HG03378 (cell line): ENCODE measurements around the gene LCT.
"Not testable (repeated sequence)": the region's sequence is repeated elsewhere in the genome, so short reads cannot be mapped to it uniquely, and the experiment has no call there.

ENCODE experiments used
- ATAC-seq: cut with Tn5 transposase; IDR thresholded peaks from one replicate; pipeline ENCODE4 v1.9.1; 2021; ENCODE audit warnings: mild to moderate bottlenecking, moderate library complexity; ENCODE audit not compliant: unreplicated experiment

LCT gene

DNA sequence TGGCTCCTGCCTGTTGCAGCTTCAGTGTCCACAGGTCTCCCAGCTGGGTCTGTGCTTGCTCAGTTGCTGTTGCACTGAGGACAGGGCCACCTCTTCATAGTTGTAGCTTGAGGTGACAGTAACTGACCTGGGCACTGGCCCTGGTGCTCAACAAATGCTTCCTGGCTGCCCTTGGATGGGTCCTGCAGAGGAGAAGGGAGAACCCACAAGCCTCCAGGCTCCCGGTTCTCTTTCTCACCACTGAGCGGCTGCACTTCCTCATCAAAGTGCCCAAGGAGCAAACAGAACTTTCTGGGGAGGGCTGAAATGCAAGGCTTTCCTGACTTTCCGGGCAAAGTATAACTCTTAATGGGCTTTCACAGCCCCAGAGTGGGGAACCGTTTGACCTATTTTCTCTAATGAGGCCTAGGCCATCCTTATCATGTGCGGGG lies 38.7 kb downstream of the LCT start:
- ATAC-seq: no peak

DNA sequence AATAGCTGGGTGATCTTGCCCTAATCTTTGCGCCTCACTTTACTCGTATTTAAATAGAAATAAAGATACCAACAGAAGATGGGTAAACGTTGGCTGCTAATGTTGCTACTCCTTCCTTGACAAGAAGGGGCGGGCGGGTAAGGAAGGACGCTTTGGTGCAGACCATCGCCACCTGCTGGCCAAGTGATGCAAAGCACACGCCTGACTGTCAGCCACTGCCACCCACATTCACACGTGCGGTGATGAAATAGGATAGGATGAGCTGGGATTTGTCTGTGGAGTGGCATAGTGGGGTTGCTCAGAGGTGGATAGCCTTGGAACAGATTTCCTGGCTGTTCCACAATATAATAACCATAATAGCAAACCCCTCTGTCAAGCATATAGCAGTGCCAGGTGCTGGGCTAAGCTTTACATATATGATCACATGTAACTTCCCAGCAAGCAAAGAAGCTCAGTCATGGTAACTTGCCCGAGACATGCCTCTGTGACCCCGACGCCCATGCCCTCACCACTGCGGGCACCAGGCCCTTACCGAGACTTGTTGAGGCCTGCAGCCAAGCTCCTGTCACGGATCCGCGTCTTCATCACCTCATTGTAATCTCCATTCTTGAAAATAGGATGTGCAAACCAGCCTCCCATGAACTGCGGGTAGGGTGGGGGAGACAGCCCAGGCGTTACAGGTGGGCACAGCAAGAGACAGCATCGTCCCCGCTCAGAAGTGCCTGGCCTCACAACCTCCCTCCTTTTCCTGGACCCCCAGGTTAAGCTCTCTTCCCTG lies 39.3 kb downstream of the LCT start:
- peak; percentile 73 for ATAC-seq

DNA sequence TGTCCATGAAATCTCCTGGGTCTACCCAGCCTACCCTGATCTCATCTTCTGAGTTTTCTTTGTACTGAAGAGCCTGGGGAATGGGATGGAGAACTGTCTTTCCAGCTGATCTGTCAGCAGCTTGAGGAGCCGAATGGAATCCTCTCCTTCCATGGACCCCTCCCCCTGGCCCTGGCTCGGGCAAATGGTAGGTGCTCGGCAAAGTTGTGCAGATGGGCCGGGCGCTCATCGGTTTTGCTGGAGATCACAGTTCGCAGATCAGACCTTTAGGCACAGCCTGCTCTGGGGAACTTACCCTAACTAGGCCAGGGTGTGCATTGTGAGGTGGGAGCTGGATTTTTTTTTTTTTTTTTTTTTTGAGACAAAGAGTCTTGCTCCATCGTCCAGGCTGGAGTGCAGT lies 40.4 kb downstream of the LCT start:
- ATAC-seq: no peak

- ATAC-seq: not testable (repeated sequence)
Observed at GRCh38 chr2:135795641-135796040, 41.3 kb downstream of the LCT start.

- no peak for ATAC-seq
Observed at GRCh38 chr2:135792401-135793150, 44.4 kb downstream of the LCT start.

- no peak for ATAC-seq
Observed at GRCh38 chr2:135791418-135792190, 45.4 kb downstream of the LCT start.

GRCh38 chr2:135790423-135790822 lies 46.6 kb downstream of the LCT start:
- ATAC-seq: no peak

- no peak for ATAC-seq
Observed at GRCh38 chr2:135786823-135787222, 50.2 kb downstream of the LCT start.

- no peak for ATAC-seq
Observed at GRCh38 chr2:135785032-135785431, 52.0 kb downstream of the LCT start.

- no peak for ATAC-seq
Observed at GRCh38 chr2:135783439-135783838, 53.5 kb downstream of the LCT start.

- no peak for ATAC-seq
Observed at GRCh38 chr2:135782231-135782630, 54.8 kb downstream of the LCT start.

GRCh38 chr2:135776367-135776766 lies 60.6 kb downstream of the LCT start:
- ATAC-seq: no peak

- no peak for ATAC-seq
Observed at GRCh38 chr2:135775420-135775819, 61.6 kb downstream of the LCT start.

DNA sequence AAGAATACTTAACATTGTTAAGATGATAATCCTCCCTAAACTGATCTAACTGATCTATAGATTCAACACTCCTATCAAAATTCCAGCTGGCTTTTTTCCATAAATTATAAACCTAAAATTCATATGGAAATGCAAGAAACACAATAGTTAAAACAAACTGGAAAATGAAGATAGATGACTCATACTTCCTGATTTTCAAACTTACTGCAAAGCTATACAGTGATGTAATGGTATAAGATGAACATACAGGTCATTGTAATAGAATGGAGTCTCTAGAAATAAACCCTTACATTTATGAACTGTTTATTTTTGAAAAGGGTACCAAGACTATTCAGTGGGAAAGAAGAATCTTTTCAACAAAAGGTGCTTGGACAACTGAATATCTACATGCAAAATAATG lies 63.1 kb downstream of the LCT start:
- ATAC-seq: no peak

- ATAC-seq: no peak
Observed at GRCh38 chr2:135773319-135773718, 63.7 kb downstream of the LCT start.

GRCh38 chr2:135768863-135769262 lies 68.1 kb downstream of the LCT start:
- no peak for ATAC-seq

DNA sequence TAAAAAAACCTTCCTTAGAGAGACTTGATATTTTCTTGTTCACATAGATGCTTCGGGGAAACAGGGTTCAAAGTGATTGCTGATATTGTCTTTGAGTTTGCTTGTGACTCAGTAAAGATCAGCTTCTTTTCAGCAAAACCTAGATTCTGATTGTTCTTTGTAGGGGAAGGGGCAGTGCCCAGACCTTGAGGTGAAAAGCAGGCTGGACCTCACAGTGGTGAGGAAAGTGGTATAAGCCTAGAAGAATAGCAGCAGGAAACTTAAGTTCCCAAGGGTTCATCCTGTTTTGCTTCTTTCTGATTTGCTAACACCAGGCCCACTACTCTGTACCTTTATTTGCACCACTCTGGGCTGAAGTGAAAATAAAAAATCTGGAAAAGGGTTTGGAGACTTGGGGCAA lies 74.5 kb downstream of the LCT start:
- no peak for ATAC-seq

GRCh38 chr2:135762022-135762421 lies 75.0 kb downstream of the LCT start:
- ATAC-seq: no peak

DNA sequence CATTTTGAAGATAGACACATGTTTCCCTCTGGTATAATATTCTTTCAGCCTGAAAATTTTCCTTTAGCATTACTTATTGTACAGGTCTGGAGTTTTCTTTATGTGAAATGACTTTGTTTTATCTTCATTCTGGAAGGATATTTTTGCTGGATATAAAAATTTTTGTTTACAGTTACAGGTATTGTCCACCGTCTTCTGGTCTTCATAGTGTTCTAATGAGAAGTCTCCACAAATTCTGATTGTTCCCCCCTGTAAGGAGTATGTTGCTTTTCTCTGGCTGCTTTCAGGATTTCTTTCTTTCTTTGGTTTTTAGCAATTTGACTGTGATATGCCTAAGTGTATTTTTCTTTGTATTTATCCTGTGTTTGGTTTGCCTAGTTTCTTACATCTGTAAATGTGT lies 80.3 kb downstream of the LCT start:
- ATAC-seq: no peak

GRCh38 chr2:135755573-135755972 lies 81.4 kb downstream of the LCT start:
- ATAC-seq: no peak

DNA sequence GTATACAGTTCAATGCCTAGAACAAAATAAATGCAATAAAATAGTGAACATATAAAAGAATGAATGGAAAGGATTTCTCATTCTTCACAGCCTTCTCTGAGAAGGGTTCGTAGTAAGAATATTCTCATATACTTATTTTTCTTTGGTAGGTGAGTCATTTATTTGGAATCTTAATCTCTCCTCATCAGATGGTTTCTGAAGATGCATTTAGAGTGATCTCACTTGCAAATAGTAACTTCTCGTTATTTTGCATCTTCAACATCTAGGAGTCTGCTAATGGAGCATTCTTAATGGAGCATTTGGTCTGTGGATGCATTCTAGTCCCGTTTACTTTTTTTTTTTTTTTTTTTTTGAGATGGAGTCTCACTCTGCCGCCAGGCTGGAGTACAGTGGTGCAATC lies 91.4 kb downstream of the LCT start:
- no peak for ATAC-seq
